Endothelial cell of umbilical vein (primary cell): Measurements from ENCODE around the gene RBM33.

Source experiments
- CTCF ChIP-seq, 2 donors: IDR thresholded peaks; 1 replicate in 1 of 2; 2 replicates in 1 of 2; pipeline ENCODE4 v1.5.1; 2011; ENCODE audit warnings: low read length in 2 of 2, mild to moderate bottlenecking in 2 of 2, moderate library complexity in 2 of 2, control low read depth in 1 of 2, inconsistent platforms in 1 of 2, low read depth in 1 of 2; ENCODE audit not compliant: insufficient read depth in 1 of 2; ENCODE audit errors: extremely low read depth in 1 of 2
- EZH2 ChIP-seq: IDR thresholded peaks from 2 replicates; pipeline ENCODE4 v1.6.1; 2012; ENCODE audit warnings: borderline replicate concordance, low read depth, mild to moderate bottlenecking, moderate library complexity, low read length, inconsistent platforms; ENCODE audit not compliant: severe bottlenecking
- POLR2A ChIP-seq: IDR thresholded peaks from 2 replicates; pipeline ENCODE4 v1.6.1; 2012; ENCODE audit warnings: low read depth, mild to moderate bottlenecking, control low read depth, low read length
- POLR2AphosphoS5 ChIP-seq: IDR thresholded peaks from 2 replicates; pipeline ENCODE4 v1.6.1; 2012; ENCODE audit warnings: low read depth, mild to moderate bottlenecking, control low read depth, low read length, moderate library complexity; ENCODE audit not compliant: insufficient read depth

- TF ChIP-seq POLR2AphosphoS5 (no peak), EZH2 (no peak), CTCF (IDR thresholded peaks at IDR 0.05; ENCODE audit: extremely low read depth in 1 of 2, insufficient read depth in 1 of 2, low read depth in 1 of 2, low read length in 2 of 2) (no peak), POLR2A (no peak)
These were observed 57.6 kb downstream of the RBM33 start for GRCh38 chr7:155701972-155702544.
